ENCODE data around the gene CLDN2.
A peak's percentile ranks its signal among the peaks of the same experiment; 100 is the strongest.

The CLDN2 gene

GRCh38 chrX:106927700-106928099 lies 7.5 kb downstream of the CLDN2 start:
- FAIRE-seq, result no peak

GRCh38 chrX:106928227-106928626 lies 8.0 kb downstream of the CLDN2 start:
- FAIRE-seq, result no peak

GRCh38 chrX:106931831-106932491 lies 11.8 kb downstream of the CLDN2 start:
- FAIRE-seq, result no peak

GRCh38 chrX:106932492-106932923 lies 12.3 kb downstream of the CLDN2 start:
- no peak for FAIRE-seq

- no peak for FAIRE-seq
Measured at GRCh38 chrX:106932960-106933537, 12.8 kb downstream of the CLDN2 start.

- FAIRE-seq, result no peak
Measured at GRCh38 chrX:106933538-106933961, 13.3 kb downstream of the CLDN2 start.

GRCh38 chrX:106935175-106935574 lies 15.0 kb downstream of the CLDN2 start:
- FAIRE-seq, result no peak

GRCh38 chrX:106936246-106936645 lies 16.0 kb downstream of the CLDN2 start:
- FAIRE-seq, result no peak

- FAIRE-seq, result no peak
Measured at GRCh38 chrX:106939566-106939965, 19.4 kb downstream of the CLDN2 start.

GRCh38 chrX:106940068-106940467 lies 19.9 kb downstream of the CLDN2 start:
- no peak for FAIRE-seq

GRCh38 chrX:106946464-106946863 lies 26.3 kb downstream of the CLDN2 start:
- no peak for FAIRE-seq

- no peak for FAIRE-seq
Measured at GRCh38 chrX:106948641-106949040, 28.4 kb downstream of the CLDN2 start.

- FAIRE-seq, result no peak
Measured at GRCh38 chrX:106949366-106949765, 29.2 kb downstream of the CLDN2 start.

- no peak for FAIRE-seq
Measured at GRCh38 chrX:106950381-106950780, 30.2 kb downstream of the CLDN2 start.

GRCh38 chrX:106951230-106951629 lies 31.0 kb downstream of the CLDN2 start:
- FAIRE-seq, result no peak

GRCh38 chrX:106952089-106952488 lies 31.9 kb downstream of the CLDN2 start:
- no peak for FAIRE-seq

GRCh38 chrX:106952538-106952937 lies 32.3 kb downstream of the CLDN2 start:
- FAIRE-seq, result no peak

- FAIRE-seq, result peak; percentile 45
Measured at GRCh38 chrX:106952988-106953387, 32.8 kb downstream of the CLDN2 start.

GRCh38 chrX:106954041-106954440 lies 33.8 kb downstream of the CLDN2 start:
- no peak for FAIRE-seq

GRCh38 chrX:106955004-106955772 lies 35.0 kb downstream of the CLDN2 start:
- no peak for FAIRE-seq

- FAIRE-seq, result no peak
Measured at GRCh38 chrX:106957856-106958255, 37.7 kb downstream of the CLDN2 start.

GRCh38 chrX:106959901-106960300 lies 39.7 kb downstream of the CLDN2 start:
- no peak for FAIRE-seq

GRCh38 chrX:106963111-106963510 lies 42.9 kb downstream of the CLDN2 start:
- no peak for FAIRE-seq

- FAIRE-seq, result no peak
Measured at GRCh38 chrX:106964290-106964689, 44.1 kb downstream of the CLDN2 start.

Data from G401.6 (cell line).